Measurements from ENCODE around the gene IRF7. TPM values are rescaled to one million over a fixed set of nuclear protein-coding genes. Genes with fewer than 3 reads are reported as not detected.

IRF7 gene
- total and polyA plus RNA-seq, 2 of the 4 experiments (the other 2 are of a cell fraction), result 1.6 to 4.5 TPM

DNA sequence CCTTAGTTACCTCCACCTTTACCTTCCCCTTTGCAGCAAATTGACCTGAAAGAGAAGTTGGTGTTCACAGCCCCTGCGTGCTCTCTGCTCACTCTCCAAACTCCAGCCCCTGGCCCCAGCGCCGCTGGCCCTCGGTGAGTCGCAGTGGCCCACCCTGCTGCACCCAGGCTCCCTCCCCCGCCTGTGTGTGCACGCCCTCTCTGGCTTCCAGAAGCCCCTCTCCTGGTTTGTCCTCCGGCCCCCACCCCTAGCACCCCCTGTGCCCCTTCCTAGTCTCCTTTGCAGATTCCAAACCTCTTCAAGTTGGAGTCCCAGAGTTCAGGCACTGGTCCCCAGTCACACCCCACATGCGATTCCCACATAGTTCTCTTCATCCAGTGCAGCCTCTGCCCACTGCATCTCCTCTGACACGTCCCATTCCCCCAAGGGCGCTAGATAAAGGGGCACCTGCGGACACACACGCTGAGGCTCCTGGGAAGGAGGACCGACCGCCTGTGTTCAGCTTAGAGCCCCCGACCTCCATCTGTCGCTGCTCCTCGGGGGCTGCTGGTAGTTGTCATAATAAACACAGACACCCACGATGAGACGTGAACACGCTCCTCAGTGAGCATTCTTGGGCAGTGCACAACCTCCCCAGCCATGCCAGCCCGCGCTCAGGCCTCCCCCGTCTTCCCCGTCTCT lies 41.0 kb downstream of the IRF7 start:
- no peak overlapping the region for H4K5ac ChIP-seq (ENCODE audit: low read depth, low read length)
- H3K56ac ChIP-seq (ENCODE audit: extremely low read depth, insufficient read depth, low read length), result no peak overlapping the region
- TF ChIP-seq MAFK (IDR thresholded peaks at IDR 0.05; ENCODE audit: low read depth, low read length) (no peak), POLR2A (IDR thresholded peaks at IDR 0.05; ENCODE audit: low read depth, low read length) (no peak), CEBPB (IDR thresholded peaks at IDR 0.05; ENCODE audit: low read depth, low read length) (no peak)
- H3K23ac ChIP-seq (ENCODE audit: low read depth, low read length), result peak overlapping the region; percentile 49; the same call in 1 of the 2 replicates
- dilution Hi-C loops (cut with HindIII; ENCODE audit: low sequenced_read_pairs, unreplicated experiment), result no loop called here
- peaks cover 3% of the 10 kb centered on the region; the same call in 1 of the 2 replicates for H3K36me3 ChIP-seq (ENCODE audit: control insufficient read depth, insufficient read depth, low read length)
- WGBS, 2 experiments (ENCODE audit: extremely low coverage in 2 of 2, insufficient read length in 1 of 2), result 10% methylated on average over 12 of the region's 25 CpGs; no CpG with 5 or more reads in 1 of the 2 experiments
- peak overlapping the region; percentile 19; the same call in 1 of the 2 replicates for H3K4ac ChIP-seq (ENCODE audit: low read depth, low read length)
- H3K27ac ChIP-seq (ENCODE audit: insufficient read depth, low read length), result no peak overlapping the region
- POLR2A ChIA-PET (ENCODE audit: unreplicated experiment), result no interaction called here
- no peak overlapping the region for H2BK5ac ChIP-seq (ENCODE audit: low read depth, low read length, poor library complexity, severe bottlenecking)
- ATAC-seq (ENCODE audit: low read depth), result peak; percentile 0; the same call in 1 of the 2 replicates
- peaks cover 15% of the 10 kb centered on the region for H3K9me1 ChIP-seq (ENCODE audit: insufficient read depth, low read length)
- no peak overlapping the region for H2BK20ac ChIP-seq (ENCODE audit: low read depth, low read length)
- no peak overlapping the region for H2BK15ac ChIP-seq (ENCODE audit: low read depth, low read length)
- no peak overlapping the region for H3K18ac ChIP-seq (ENCODE audit: low read depth, low read length)
- intact Hi-C loops (cut with micrococcal nuclease), result no loop called here
- H3K4me3 ChIP-seq (ENCODE audit: insufficient read depth, low read depth, low read length), result peak overlapping the region; percentile 96
- peak overlapping the region; percentile 92 for H3K4me2 ChIP-seq (ENCODE audit: low read depth, low read length)
- peaks cover 2 to 20% of the 10 kb centered on the region in 2 experiments; a peak in 3 of 4 replicates for H3K79me1 ChIP-seq (ENCODE audit: low read depth in 1 of 2, low read length in 2 of 2)
- H3K9ac ChIP-seq (ENCODE audit: low read depth, low read length), result peak overlapping the region; percentile 4; the same call in 1 of the 2 replicates
- H4K91ac ChIP-seq (ENCODE audit: insufficient read depth, low read depth, low read length), result no peak overlapping the region
- no peak for DNase-seq
- CTCF ChIA-PET, result no interaction called here
- in situ Hi-C loops (cut with MboI; ENCODE audit: low sequenced_read_pairs), result no loop called here
- H3K9me3 ChIP-seq (ENCODE audit: control insufficient read depth, insufficient read depth, low read length), result no peaks in the 10 kb centered on the region
- 0 out of 4 replicates have a peak overlapping the region, but pooled peaks of 1 of the 2 experiments have one; percentile 4 for H4K8ac ChIP-seq (ENCODE audit: low read depth in 2 of 2, low read length in 2 of 2)
- peaks cover 37% of the 10 kb centered on the region for H4K20me1 ChIP-seq (ENCODE audit: insufficient read depth, low read length)
- H2AFZ ChIP-seq (replicated peaks; ENCODE audit: low read length, poor library complexity), result peak overlapping the region; percentile 96
- BruUV-seq (replicated peaks), result no TSS peak
- H2BK120ac ChIP-seq (ENCODE audit: low read depth, low read length), result no peak overlapping the region
- H2AK5ac ChIP-seq (ENCODE audit: low read depth, low read length), result peak overlapping the region; percentile 29; the same call in 1 of the 2 replicates
- peak overlapping the region; percentile 51 for H3K14ac ChIP-seq (replicated peaks; ENCODE audit: low read depth, low read length)
- no peaks in the 10 kb centered on the region; the same call in 1 of the 2 replicates for H3K27me3 ChIP-seq (ENCODE audit: control insufficient read depth, insufficient read depth, low read length)
- H3K4me1 ChIP-seq (ENCODE audit: control insufficient read depth, insufficient read depth, low read length), result peaks cover 15% of the 10 kb centered on the region
- peak overlapping the region; percentile 28 for H2AK9ac ChIP-seq (replicated peaks; ENCODE audit: low read depth, low read length, poor library complexity)
